Left colon (tissue), 2 donors: ENCODE measurements around the gene SLCO1B1. TPM values are rescaled to one million over a fixed set of nuclear protein-coding genes. Genes with fewer than 3 reads are reported as not detected.
"Not testable (repeated sequence)": the region's sequence is repeated elsewhere in the genome, so short reads cannot be mapped to it uniquely, and the experiment has no call there.

ENCODE experiments used
- ATAC-seq: fragments of 200-7000 bp; cut with Tn5 transposase; one replicate; pipeline ENCODE4 v1.9.1; 2020; ENCODE audit warnings: mild to moderate bottlenecking, moderate library complexity
- DNase-seq, 2 donors: peaks; one replicate each; pipeline ENCODE4 v3.0.0-alpha.2; 2020
- intact Hi-C, 2 donors: fragments of 100-400 bp; cut with DNase I in 1 of 2; cut with micrococcal nuclease in 1 of 2; formaldehyde crosslinking; loops; one replicate each; pipeline versions ENCODE4 v1.11.2 to v1.14.0; 2022; cut with DNase I, micrococcal nuclease
- total RNA-seq, 2 donors: library from RNA; stranded (reverse); fragmentation: NEBNext Ultra II Directional; extraction: Animal tissue kit (Norgen Biotek cat#: 25700); gene quantifications; one replicate each; pipeline ENCODE4 v1.2.1, GENCODE V29; 2021
- donor health status: DM: no; HTN: no; CAD: no.
- donor health status: DM: yes; HTN: yes; CAD: no.

Gene SLCO1B1
- total RNA-seq, 2 donors from 2014 or later: not detected

DNA sequence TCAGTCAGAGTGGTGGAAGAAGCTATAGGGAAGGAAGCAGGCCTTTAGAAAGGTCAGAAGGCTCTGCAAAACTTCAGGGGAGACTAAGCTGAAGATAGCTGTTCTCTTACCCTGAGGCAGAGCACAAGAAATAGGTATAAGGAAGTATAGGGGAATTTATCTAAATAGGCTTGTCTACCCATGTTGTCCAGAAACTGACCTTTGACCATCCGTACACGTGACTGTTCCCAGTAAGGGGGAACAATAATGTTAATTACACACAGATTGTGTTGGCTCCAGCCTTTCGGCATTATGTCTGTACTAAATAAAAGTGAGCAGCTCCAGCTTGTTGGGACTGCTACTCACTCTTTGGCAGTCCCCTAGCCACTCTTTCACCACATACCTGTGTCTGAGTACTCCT is 59.0 kb downstream of the SLCO1B1 start:
- ATAC-seq (peak; percentile 37), DNase-seq (no peak)
- intact Hi-C loops: no loop called here

- intact Hi-C loops, DNase-seq, ATAC-seq: not testable (repeated sequence)
Observed at GRCh38 chr12:21214433-21214832, 83.4 kb downstream of the SLCO1B1 start.

GRCh38 chr12:21219206-21219605 is 88.2 kb downstream of the SLCO1B1 start:
- ATAC-seq: no peak
- DNase-seq: no peak
- intact Hi-C loops: no loop called here

- intact Hi-C loops: no loop called here
- no peak for ATAC-seq
Observed at GRCh38 chr12:21220266-21220665, 89.3 kb downstream of the SLCO1B1 start.

DNA sequence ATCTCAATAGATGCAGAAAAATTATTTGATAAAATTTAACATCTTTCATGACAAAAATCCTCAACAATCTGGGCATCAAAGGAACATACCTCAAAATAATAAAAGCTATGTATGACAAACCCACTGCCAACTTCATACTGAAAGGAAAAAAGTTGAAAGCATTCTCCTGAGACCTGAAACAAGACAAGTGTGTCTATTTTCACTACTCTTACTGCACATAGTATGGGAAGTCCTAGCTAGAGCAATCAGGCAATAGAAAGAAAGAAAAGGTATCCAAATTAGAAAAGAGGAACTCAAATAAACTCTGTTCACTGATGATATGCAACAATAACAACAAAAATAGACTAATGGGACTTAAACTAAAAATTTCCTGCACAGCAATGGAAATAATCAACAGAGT is 90.1 kb downstream of the SLCO1B1 start:
- DNase-seq (no peak), ATAC-seq (no peak)
- intact Hi-C loops: no loop called here

More at GRCh38 chr12:21220266-21220665, 89.3 kb downstream of the SLCO1B1 start:
- DNase-seq: no peak

DNA sequence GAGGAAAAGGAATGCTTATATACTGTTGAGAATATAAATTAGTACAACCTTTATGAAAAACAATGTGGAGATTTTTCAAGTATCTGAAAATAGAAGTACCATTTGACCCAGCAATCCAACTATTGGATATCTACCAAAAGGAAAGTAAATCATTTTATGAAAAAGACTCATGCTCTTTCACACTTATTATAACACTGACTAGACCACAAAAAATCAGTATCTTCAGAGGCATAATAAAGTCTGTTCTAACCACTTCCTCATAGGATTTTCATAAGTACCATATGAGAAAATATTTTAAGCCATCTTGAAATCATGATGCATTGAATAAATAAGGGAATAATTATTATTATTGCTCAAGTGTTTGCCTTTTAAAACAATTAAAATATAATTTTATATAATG is 90.8 kb downstream of the SLCO1B1 start:
- intact Hi-C loops: no loop called here
- ATAC-seq: no peak
- no peak for DNase-seq

DNA sequence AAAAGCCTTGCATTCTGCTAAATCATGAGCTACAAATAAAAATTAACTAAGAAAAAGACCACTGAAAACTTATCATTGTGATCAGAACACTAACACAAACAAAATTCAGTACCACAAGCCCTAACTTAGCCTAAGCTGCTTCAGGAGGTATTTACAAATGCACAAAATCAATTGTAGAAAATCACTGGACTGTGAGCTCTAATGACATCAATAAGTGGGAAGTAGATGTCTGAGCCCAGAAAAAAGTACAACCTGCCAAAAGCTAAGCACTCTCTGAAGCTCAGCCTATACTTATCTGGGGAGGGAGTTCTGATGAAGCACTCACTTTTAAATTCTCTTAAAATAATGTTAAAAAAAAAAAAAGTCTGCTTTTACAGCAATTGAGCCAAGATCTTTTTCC is 92.9 kb downstream of the SLCO1B1 start:
- intact Hi-C loops: no loop called here
- ATAC-seq (no peak), DNase-seq (no peak)

DNA sequence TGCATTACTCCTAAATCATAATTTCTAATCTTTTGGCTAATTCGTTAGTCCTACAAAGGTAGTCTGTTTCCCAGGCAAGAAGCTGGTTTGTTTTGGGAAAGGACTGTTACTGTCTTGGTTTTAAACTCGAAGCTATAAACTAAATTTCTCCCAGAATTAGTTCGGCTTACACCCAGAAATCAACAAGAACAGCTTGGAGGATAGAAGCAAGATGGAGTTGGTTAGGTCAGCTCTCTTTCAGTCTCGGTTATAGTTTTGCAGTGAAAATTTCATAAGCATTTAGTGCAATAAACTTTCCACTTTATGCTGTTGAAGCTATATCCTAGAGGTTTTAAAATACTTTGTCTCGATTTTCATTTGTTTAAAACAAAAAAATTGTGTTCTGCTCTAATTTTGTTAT is 103.4 kb downstream of the SLCO1B1 start:
- intact Hi-C loops: no loop called here
- DNase-seq (no peak), ATAC-seq (no peak)

DNA sequence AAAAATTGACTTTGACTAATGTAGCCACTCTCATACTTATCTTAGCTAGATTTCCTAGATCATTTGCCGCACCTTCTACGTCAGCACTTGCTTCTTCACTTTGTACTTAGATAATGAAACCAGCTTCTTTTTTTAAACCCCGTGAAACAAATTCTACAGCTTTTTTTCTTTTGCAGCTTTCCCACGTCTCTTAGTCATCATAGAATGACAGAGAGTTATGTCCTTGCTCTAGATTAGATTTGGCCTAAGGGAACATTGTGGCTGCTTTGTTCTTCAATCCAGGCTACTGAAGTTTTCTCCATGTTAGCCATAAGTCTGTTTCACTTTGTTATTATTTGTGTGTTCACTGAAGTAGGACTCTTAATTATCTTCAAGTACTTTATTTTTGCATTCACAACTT is 108.9 kb downstream of the SLCO1B1 start:
- no peak for ATAC-seq
- DNase-seq: no peak
- intact Hi-C loops: no loop called here

GRCh38 chr12:21248679-21249078 is 117.7 kb downstream of the SLCO1B1 start:
- ATAC-seq (no peak), DNase-seq (no peak)
- intact Hi-C loops: no loop called here

DNA sequence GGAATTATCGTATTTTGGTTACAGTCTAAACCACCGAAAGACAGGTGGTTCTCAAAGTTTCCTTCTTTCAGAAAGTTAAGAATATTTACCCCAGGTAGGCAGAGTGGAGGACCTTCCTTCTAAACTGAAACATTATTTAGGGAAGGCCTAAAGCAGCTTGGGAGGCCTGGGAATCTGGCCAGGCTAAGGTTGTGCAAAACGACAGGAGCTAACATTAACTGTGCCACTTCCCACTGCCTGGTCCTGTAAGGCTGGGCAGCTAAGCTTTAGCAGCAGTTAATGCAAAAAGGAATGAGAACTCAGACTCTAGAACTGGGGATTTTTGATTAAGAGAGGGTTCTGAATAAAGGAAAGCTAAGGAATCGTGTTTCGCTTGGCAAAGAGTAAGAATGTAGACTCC is 121.1 kb downstream of the SLCO1B1 start:
- no peak for ATAC-seq
- intact Hi-C loops: no loop called here
- no peak for DNase-seq

GRCh38 chr12:21257172-21257571 is 126.2 kb downstream of the SLCO1B1 start:
- DNase-seq: no peak
- no peak for ATAC-seq
- intact Hi-C loops: no loop called here

DNA sequence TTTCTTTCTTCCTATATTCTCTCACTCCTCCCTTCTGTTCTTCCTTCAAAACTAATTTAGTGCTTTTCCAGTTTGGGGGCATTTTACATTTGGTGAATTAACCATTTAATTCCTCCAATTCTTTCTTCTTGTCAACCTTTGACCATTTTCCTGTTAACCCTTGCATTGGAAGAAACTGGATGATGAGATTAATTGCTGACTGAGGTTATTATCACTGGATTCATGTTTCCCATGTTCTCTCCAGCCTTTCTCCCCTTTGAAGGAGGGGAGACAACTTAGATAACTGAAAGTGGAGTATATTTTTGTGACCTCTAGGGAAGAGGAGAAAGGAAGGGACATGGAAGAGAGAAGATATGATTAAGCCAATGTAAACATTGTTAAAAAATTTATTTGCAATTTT is 133.2 kb downstream of the SLCO1B1 start:
- intact Hi-C loops: no loop called here
- DNase-seq (no peak), ATAC-seq (no peak)

GRCh38 chr12:21265932-21266331 is 134.9 kb downstream of the SLCO1B1 start:
- intact Hi-C loops: no loop called here
- ATAC-seq: no peak
- DNase-seq: no peak

- intact Hi-C loops: no loop called here
Observed at GRCh38 chr12:21276826-21277225, 145.8 kb downstream of the SLCO1B1 start.

More at GRCh38 chr12:21276826-21277225, 145.8 kb downstream of the SLCO1B1 start:
- ATAC-seq: no peak
- no peak for DNase-seq

Other genes starting within 250 kb of the SLCO1B1 start
- not detected for gene SLCO1A2, start 203.7 kb downstream of the SLCO1B1 start, total RNA-seq
- not detected for gene IAPP, start 241.7 kb downstream of the SLCO1B1 start, total RNA-seq